NCI-H146 (cell line): ENCODE results near the gene SLC25A21.
"Not testable (repeated sequence)": the region's sequence is repeated elsewhere in the genome, so short reads cannot be mapped to it uniquely, and the experiment has no call there.

Experiments
- DNase-seq: peaks from one replicate; lab custom pipeline; 2025; lab: John Stamatoyannopoulos, UW

The SLC25A21 gene

GRCh38 chr14:37172024-37172869 is at the start of gene SLC25A21:
TSS of gene SLC25A21 (minus strand) at chr14:37172606.
- peak; percentile 87 for DNase-seq

GRCh38 chr14:37221073-37221472 is 48.7 kb upstream of the SLC25A21 start:
- DNase-seq = no peak

GRCh38 chr14:37215345-37215744 is 42.9 kb upstream of the SLC25A21 start:
- no peak for DNase-seq

- no peak for DNase-seq
These were observed 40.6 kb upstream of the SLC25A21 start for GRCh38 chr14:37213016-37213415.

GRCh38 chr14:37210448-37210847 is 38.0 kb upstream of the SLC25A21 start:
- DNase-seq = no peak

GRCh38 chr14:37209617-37210016 is 37.2 kb upstream of the SLC25A21 start:
- not testable (repeated sequence) for DNase-seq

- DNase-seq = not testable (repeated sequence)
These were observed 33.5 kb upstream of the SLC25A21 start for GRCh38 chr14:37205623-37206605.

- no peak for DNase-seq
These were observed 31.0 kb upstream of the SLC25A21 start for GRCh38 chr14:37203423-37203822.

- no peak for DNase-seq
These were observed 30.4 kb upstream of the SLC25A21 start for GRCh38 chr14:37202812-37203211.

GRCh38 chr14:37202265-37202664 is 29.9 kb upstream of the SLC25A21 start:
- no peak for DNase-seq

- no peak for DNase-seq
These were observed 29.3 kb upstream of the SLC25A21 start for GRCh38 chr14:37201724-37202123.

- DNase-seq = no peak
These were observed 26.5 kb upstream of the SLC25A21 start for GRCh38 chr14:37198907-37199306.

- no peak for DNase-seq
These were observed 25.8 kb upstream of the SLC25A21 start for GRCh38 chr14:37198273-37198598.

GRCh38 chr14:37197421-37198272 is 25.2 kb upstream of the SLC25A21 start, which contains the start of gene MIPOL1:
TSS of gene MIPOL1 (plus strand) at chr14:37197937. CDS start at chr14:37247889, 49,952 bp downstream.
- DNase-seq = peak; percentile 77

GRCh38 chr14:37196604-37197420 is 24.4 kb upstream of the SLC25A21 start:
- no peak for DNase-seq

- DNase-seq = no peak
These were observed 22.9 kb upstream of the SLC25A21 start for GRCh38 chr14:37195327-37195726.

GRCh38 chr14:37194698-37195097 is 22.3 kb upstream of the SLC25A21 start:
- no peak for DNase-seq

- DNase-seq = not testable (repeated sequence)
These were observed 17.3 kb upstream of the SLC25A21 start for GRCh38 chr14:37189733-37190132.

GRCh38 chr14:37187840-37188577 is 15.6 kb upstream of the SLC25A21 start:
- not testable (repeated sequence) for DNase-seq

- no peak for DNase-seq
These were observed 14.9 kb upstream of the SLC25A21 start for GRCh38 chr14:37187294-37187693.
